Panc1 (cell line): ENCODE measurements around the gene FN1. TPM values are rescaled to one million over a fixed set of nuclear protein-coding genes. Genes with fewer than 3 reads are reported as not detected.

ENCODE experiments used
- ATAC-seq: fragments of 200-7000 bp; cut with Tn5 transposase; 2 replicates; pipeline ENCODE4 v1.9.1; 2020; ENCODE audit warnings: mild to moderate bottlenecking, moderate library complexity
- BruUV-seq: library from RNA; stranded (reverse); fragments of 400-500 nt; replicated peaks from 2 replicates; lab custom pipeline; 2021; lab: Mats Ljungman, UMichigan
- CTCF ChIA-PET: fragments of 300-600 bp; sonication (Branson Sonifier 250); formaldehyde crosslinking; loops from one replicate; lab custom pipeline; 2022; ENCODE audit warnings: antibody characterized with exemption; lab: Charles Lee
- POLR2A ChIA-PET: fragments of 300-600 bp; sonication (Branson Sonifier 250); formaldehyde crosslinking; loops from one replicate; lab custom pipeline; 2022; ENCODE audit warnings: antibody characterized with exemption; lab: Charles Lee
- DNase-seq: peaks from one replicate; pipeline ENCODE4 v3.0.0-alpha.2; 2010; ENCODE audit warnings: low read depth, low spot score
- H3K27ac ChIP-seq: 2 replicates; pipeline ENCODE4 v1.5.1; 2011; ENCODE audit warnings: mild to moderate bottlenecking, low read length, inconsistent platforms
- H3K27me3 ChIP-seq: fragments of 200-500 bp; sonication (Bioruptor generic); 2 replicates; pipeline ENCODE4 v1.6.0; 2014; ENCODE audit warnings: low read length, inconsistent platforms; ENCODE audit not compliant: control insufficient read depth, insufficient read depth
- H3K36me3 ChIP-seq: fragments of 200-500 bp; sonication (Bioruptor generic); 2 replicates; pipeline ENCODE4 v1.5.1; 2014; ENCODE audit warnings: inconsistent platforms, mild to moderate bottlenecking, low read length, moderate library complexity; ENCODE audit not compliant: control insufficient read depth, insufficient read depth
- H3K4me1 ChIP-seq: 2 replicates; pipeline ENCODE4 v1.5.1; 2011; ENCODE audit warnings: inconsistent platforms, mild to moderate bottlenecking, low read length, moderate library complexity; ENCODE audit not compliant: control insufficient read depth, insufficient read depth
- H3K4me3 ChIP-seq, 2 experiments: 2 replicates each; pipeline ENCODE4 v1.5.1; 2011 to 2012; ENCODE audit warnings: low read depth in 2 of 2, low read length in 2 of 2, mild to moderate bottlenecking in 2 of 2, inconsistent platforms in 1 of 2, moderate library complexity in 1 of 2
- H3K9me3 ChIP-seq: fragments of 200-500 bp; sonication (Bioruptor generic); 2 replicates; pipeline ENCODE4 v1.5.1; 2014; ENCODE audit warnings: low read depth, mild to moderate bottlenecking, inconsistent platforms, low read length, moderate library complexity; ENCODE audit not compliant: control insufficient read depth, insufficient read depth
- CTCF ChIP-seq: fragments of 450-650 bp; IDR thresholded peaks from 2 replicates; pipeline ENCODE4 v1.5.1; 2017; ENCODE audit warnings: mild to moderate bottlenecking
- POLR2AphosphoS5 ChIP-seq: IDR thresholded peaks from 2 replicates; pipeline ENCODE4 v1.6.1; 2012; ENCODE audit warnings: mild to moderate bottlenecking, low read depth, low read length, moderate library complexity
- REST ChIP-seq, 2 experiments: IDR thresholded peaks; 2 replicates each; pipeline ENCODE4 v1.6.1; 2011 to 2012; ENCODE audit warnings: low read depth in 2 of 2, control low read depth in 1 of 2, low read length in 1 of 2, mild to moderate bottlenecking in 1 of 2, moderate library complexity in 1 of 2; ENCODE audit not compliant: insufficient read depth in 1 of 2
- SIN3A ChIP-seq: IDR thresholded peaks from 2 replicates; pipeline ENCODE4 v1.6.1; 2012; ENCODE audit warnings: low read depth, mild to moderate bottlenecking, low read length, moderate library complexity, borderline replicate concordance; ENCODE audit not compliant: insufficient read depth
- TCF7L2 ChIP-seq: IDR thresholded peaks from 2 replicates; pipeline ENCODE4 v1.6.1; 2011; ENCODE audit warnings: mild to moderate bottlenecking, low read depth, low read length, inconsistent platforms
- in situ Hi-C: cut with HindIII; loops from 2 replicates; pipeline ENCODE4 v1.10.0; 2016; ENCODE audit warnings: low sequenced_read_pairs, low pct_unique_long_range_greater_than_20kb
- intact Hi-C: fragments of 100-400 bp; cut with micrococcal nuclease; formaldehyde crosslinking; loops from one replicate; pipeline ENCODE4 v1.10.0; 2022; ENCODE audit not compliant: unreplicated experiment
- total RNA-seq: library from RNA; stranded (reverse); gene quantifications from one replicate; pipeline ENCODE4 v1.2.1, GENCODE V29; 2021; ENCODE audit not compliant: unreplicated experiment

The FN1 gene
- total RNA-seq, 1 experiment from 2014 or later = 4.2 TPM

GRCh38 chr2:215383652-215384279 is 52.1 kb downstream of the FN1 start:
- no peaks in the 10 kb centered on the region for H3K27me3 ChIP-seq
- intact Hi-C loops = no loop called here
- in situ Hi-C loops = no loop called here
- BruUV-seq = no TSS peak
- H3K4me3 ChIP-seq = no peak overlapping the region
- ChIA-PET CTCF (no interaction called here), POLR2A (interaction anchor here (0.6 kb wide), 1 partner anchor 40 kb away, joined by 3 read pairs; no protein-coding TSS in a partner anchor)
- no peak for TF ChIP-seq CTCF
- no peaks in the 10 kb centered on the region for H3K9me3 ChIP-seq
- ATAC-seq (no peak), DNase-seq (no peak)
- H3K4me1 ChIP-seq = no peaks in the 10 kb centered on the region
- no peak overlapping the region for H3K27ac ChIP-seq
- H3K36me3 ChIP-seq = no peaks in the 10 kb centered on the region

GRCh38 chr2:215382480-215382879 is 53.4 kb downstream of the FN1 start:
- H3K9me3 ChIP-seq = no peaks in the 10 kb centered on the region
- no peaks in the 10 kb centered on the region for H3K27me3 ChIP-seq
- intact Hi-C loops = no loop called here
- H3K4me3 ChIP-seq = no peak overlapping the region
- no peak for TF ChIP-seq TCF7L2
- BruUV-seq = no TSS peak
- ChIA-PET CTCF (no interaction called here), POLR2A (no interaction called here)
- H3K27ac ChIP-seq = no peak overlapping the region
- H3K36me3 ChIP-seq = no peaks in the 10 kb centered on the region
- in situ Hi-C loops = no loop called here
- ATAC-seq (no peak), DNase-seq (no peak)
- no peaks in the 10 kb centered on the region for H3K4me1 ChIP-seq

- BruUV-seq = no TSS peak
These were observed 53.9 kb downstream of the FN1 start for GRCh38 chr2:215382011-215382410.

More at GRCh38 chr2:215382011-215382410, 53.9 kb downstream of the FN1 start:
- no peak overlapping the region for H3K27ac ChIP-seq
- no peaks in the 10 kb centered on the region for H3K4me1 ChIP-seq
- no peak overlapping the region for H3K4me3 ChIP-seq
- no peak for DNase-seq
- no peak for TF ChIP-seq REST (IDR thresholded peaks at IDR 0.05; ENCODE audit: insufficient read depth in 1 of 2, low read depth in 2 of 2, low read length in 1 of 2)
- no peak for TF ChIP-seq SIN3A
- TF ChIP-seq CTCF = no peak
- no peak for TF ChIP-seq POLR2AphosphoS5
- TF ChIP-seq TCF7L2 = no peak
- CTCF ChIA-PET = no interaction called here
- in situ Hi-C loops = no loop called here
- POLR2A ChIA-PET = no interaction called here
- no peaks in the 10 kb centered on the region for H3K27me3 ChIP-seq
- H3K36me3 ChIP-seq = no peaks in the 10 kb centered on the region
- intact Hi-C loops = no loop called here
- H3K9me3 ChIP-seq = no peaks in the 10 kb centered on the region
- no peak for ATAC-seq
